ENCODE data around the gene TNFAIP8L2. TPM values are rescaled to one million over a fixed set of nuclear protein-coding genes. Genes with fewer than 3 reads are reported as not detected.

The TNFAIP8L2 gene
- total RNA-seq, 6 experiments from 2014 or later: not detected

DNA sequence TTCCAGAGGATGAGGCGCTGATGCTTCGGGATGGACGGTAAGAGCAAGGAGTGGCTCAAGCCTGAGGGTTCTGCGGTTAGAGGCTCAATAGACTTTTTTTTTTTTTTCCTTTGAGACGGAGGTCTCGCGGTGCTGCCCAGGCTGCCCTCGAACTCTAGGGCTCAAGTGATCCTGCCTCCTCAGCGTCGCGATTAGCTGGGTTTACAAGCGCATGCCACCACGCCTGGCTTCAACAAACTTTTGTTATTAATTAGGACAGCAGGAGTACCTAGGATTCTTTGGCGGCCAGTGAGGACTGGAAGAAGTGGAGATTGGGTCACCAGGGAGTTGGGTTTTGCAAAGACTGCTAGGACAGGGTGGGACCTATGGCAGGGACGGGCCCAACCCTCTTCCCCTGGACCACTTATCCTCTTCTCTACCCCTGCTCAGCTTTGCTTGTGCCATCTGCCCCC, 10.1 kb downstream of the TNFAIP8L2 start:
- TF ChIP-seq, protein P1, sequence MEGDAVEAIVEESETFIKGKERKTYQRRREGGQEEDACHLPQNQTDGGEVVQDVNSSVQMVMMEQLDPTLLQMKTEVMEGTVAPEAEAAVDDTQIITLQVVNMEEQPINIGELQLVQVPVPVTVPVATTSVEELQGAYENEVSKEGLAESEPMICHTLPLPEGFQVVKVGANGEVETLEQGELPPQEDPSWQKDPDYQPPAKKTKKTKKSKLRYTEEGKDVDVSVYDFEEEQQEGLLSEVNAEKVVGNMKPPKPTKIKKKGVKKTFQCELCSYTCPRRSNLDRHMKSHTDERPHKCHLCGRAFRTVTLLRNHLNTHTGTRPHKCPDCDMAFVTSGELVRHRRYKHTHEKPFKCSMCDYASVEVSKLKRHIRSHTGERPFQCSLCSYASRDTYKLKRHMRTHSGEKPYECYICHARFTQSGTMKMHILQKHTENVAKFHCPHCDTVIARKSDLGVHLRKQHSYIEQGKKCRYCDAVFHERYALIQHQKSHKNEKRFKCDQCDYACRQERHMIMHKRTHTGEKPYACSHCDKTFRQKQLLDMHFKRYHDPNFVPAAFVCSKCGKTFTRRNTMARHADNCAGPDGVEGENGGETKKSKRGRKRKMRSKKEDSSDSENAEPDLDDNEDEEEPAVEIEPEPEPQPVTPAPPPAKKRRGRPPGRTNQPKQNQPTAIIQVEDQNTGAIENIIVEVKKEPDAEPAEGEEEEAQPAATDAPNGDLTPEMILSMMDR (IDR thresholded peaks at IDR 0.05): no peak
- Mint-ChIP-seq H3K36me3 (ENCODE audit: low read depth) (peaks cover 18% of the 10 kb centered on the region), H3K27me3 (ENCODE audit: insufficient read depth) (peaks cover 3% of the 10 kb centered on the region), H3K9me3 (no peaks in the 10 kb centered on the region), H3K4me1 (ENCODE audit: low read depth) (peaks cover 24% of the 10 kb centered on the region), H3K27ac (peak overlapping the region; percentile 98), H3K4me3 (peak overlapping the region; percentile 100)
- DNase-seq: peak; percentile 80

DNA sequence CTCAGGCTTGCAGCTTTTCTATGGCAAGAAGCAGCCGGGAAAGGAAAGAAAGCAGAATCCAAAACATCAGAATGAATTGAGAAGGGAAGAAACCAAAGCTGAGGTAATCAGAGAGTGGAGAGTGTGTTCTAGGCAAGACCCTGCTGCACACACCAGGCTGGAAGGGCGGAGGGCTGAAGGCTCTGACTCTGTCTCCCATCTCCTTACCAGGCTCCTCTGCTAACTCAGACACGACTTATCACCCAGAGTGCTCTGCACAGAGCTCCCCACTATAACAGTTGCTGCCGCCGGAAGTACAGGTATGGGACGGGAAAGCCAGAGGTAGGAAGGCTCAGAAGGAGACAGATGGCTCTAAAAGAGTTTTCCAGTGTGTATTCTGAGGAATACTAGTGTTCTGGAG, 10.7 kb downstream of the TNFAIP8L2 start:
- no peaks in the 10 kb centered on the region for H3K9me3 Mint-ChIP-seq
- peak overlapping the region; percentile 98 for H3K27ac Mint-ChIP-seq
- peak overlapping the region; percentile 100 for H3K4me3 Mint-ChIP-seq
- peaks cover 18% of the 10 kb centered on the region for H3K36me3 Mint-ChIP-seq (ENCODE audit: low read depth)
- peaks cover 5% of the 10 kb centered on the region for H3K27me3 Mint-ChIP-seq (ENCODE audit: insufficient read depth)
- TF ChIP-seq, protein P1 (IDR thresholded peaks at IDR 0.05): no peak
- H3K4me1 Mint-ChIP-seq (ENCODE audit: low read depth): peaks cover 24% of the 10 kb centered on the region
- DNase-seq: no peak

DNA sequence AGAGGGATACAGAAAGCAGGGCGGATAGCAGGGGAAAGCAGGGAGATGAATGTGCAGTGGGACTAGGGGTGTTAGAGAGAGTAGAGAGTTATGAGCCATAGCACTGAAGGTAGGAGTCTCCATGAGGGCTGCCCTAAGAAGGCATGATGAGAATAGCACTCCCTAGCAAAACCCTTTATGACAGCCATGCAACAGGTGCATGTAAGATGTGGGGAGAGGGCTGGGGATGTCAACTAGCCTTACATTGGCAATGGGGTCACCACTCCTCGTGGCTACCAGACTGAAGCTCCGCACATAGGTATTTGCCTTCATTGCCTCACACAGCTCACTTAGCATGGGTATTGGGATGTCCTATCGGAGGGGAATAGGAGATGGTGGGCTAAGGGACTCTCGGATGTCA, 14.7 kb downstream of the TNFAIP8L2 start:
- Mint-ChIP-seq H3K4me1 (ENCODE audit: low read depth) (peaks cover 13% of the 10 kb centered on the region), H3K27me3 (ENCODE audit: insufficient read depth) (peaks cover 4% of the 10 kb centered on the region), H3K27ac (no peak overlapping the region), H3K4me3 (no peak overlapping the region), H3K36me3 (ENCODE audit: low read depth) (peaks cover 10% of the 10 kb centered on the region), H3K9me3 (no peaks in the 10 kb centered on the region)
- DNase-seq: no peak
- TF ChIP-seq, protein P1 (IDR thresholded peaks at IDR 0.05): no peak

DNA sequence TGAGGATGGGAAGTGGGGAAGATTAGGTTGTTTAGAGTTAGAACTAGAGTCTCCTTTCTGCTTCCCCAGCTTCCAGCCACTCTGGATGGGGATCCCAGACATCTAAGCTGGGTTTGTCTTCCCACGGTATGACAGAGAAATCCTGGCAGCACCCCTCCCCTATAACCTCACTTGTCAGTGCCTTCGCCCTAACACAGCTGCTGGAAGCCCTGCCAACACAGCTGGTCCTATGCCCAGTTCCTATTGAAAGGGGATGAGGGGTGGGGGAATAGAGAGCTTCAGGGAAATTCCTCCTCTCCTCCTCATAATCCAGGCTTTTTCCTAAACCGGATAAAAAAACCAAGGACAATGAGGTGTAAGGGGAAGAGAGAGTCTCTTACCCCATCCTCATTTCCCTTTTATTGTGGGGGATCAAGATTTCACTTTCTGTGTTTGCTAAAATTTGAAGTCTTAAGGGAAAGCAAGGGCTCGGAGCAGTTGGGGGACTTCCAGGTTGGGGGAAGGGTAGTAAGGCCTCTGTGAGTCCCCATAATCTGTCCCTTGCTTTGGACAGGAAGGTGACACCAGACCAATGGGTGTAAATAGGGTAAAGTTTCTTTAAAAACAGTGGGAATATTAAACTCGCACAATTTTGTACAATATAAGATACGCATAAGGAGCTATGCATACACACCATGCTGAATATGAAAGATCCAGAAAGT, 18.7 kb downstream of the TNFAIP8L2 start:
- H3K27ac Mint-ChIP-seq: no peak overlapping the region
- TF ChIP-seq, protein P1 (IDR thresholded peaks at IDR 0.05): no peak
- H3K9me3 Mint-ChIP-seq: no peaks in the 10 kb centered on the region
- H3K4me1 Mint-ChIP-seq (ENCODE audit: low read depth): no peaks in the 10 kb centered on the region; the same call in 1 of the 2 replicates
- peaks cover under 1% of the 10 kb centered on the region; the same call in 1 of the 2 replicates for H3K36me3 Mint-ChIP-seq (ENCODE audit: low read depth)
- H3K4me3 Mint-ChIP-seq: no peak overlapping the region
- H3K27me3 Mint-ChIP-seq (ENCODE audit: insufficient read depth): peaks cover 5% of the 10 kb centered on the region
- DNase-seq: no peak

DNA sequence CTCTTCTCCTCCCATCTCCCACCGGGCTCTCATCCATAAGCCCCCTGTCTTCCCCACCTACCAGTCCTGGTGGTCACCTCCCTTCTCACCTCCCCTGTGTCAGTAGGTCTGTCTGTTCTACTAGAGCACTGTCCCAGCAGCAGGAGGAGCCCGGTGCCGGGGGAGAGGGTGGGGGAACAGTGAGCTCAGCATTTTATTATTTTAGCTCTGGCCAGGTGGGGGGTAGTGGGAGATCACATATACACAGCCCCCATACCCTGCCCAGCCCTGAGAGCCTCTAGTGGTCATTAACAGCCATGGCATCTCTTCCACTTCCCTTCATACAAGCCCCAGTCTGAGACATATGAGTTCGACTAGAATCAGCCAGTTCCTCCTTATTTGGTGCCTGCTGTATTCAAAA, 19.4 kb downstream of the TNFAIP8L2 start, which contains the start of gene TMOD4:
TMOD4 (minus strand) TSS at position 119 of the 400 bp plus-strand sequence. CDS start 1,106 bp downstream, outside the sequence.
- Mint-ChIP-seq H3K27ac (peak within 1 kb of the TSS; percentile 12; the same call in 1 of the 2 replicates), H3K27me3 (ENCODE audit: insufficient read depth) (peaks cover 5% of the 10 kb centered on the region), H3K4me3 (no peak within 1 kb of the TSS), H3K36me3 (ENCODE audit: low read depth) (peaks cover 7% of the 10 kb centered on the region), H3K9me3 (no peaks in the 10 kb centered on the region), H3K4me1 (ENCODE audit: low read depth) (no peaks in the 10 kb centered on the region; the same call in 1 of the 2 replicates)
- DNase-seq: no peak
- TF ChIP-seq, protein P1 (IDR thresholded peaks at IDR 0.05): peak; percentile 73
